ENCODE results near the gene GMPPB.
"Not testable (repeated sequence)": the region's sequence is repeated elsewhere in the genome, so short reads cannot be mapped to it uniquely, and the experiment has no call there.

GMPPB gene

GRCh38 chr3:49761661-49762060 lies 37.9 kb upstream of the GMPPB start:
- no peak for DNase-seq (ENCODE audit: low spot score)
- in situ Hi-C loops (cut with MboI; ENCODE audit: low pct_unique_long_range_greater_than_20kb, low sequenced_read_pairs, unreplicated experiment): no loop called here

GRCh38 chr3:49759226-49759625 lies 35.5 kb upstream of the GMPPB start:
- in situ Hi-C loops (cut with MboI; ENCODE audit: low pct_unique_long_range_greater_than_20kb, low sequenced_read_pairs, unreplicated experiment): no loop called here
- no peak for DNase-seq (ENCODE audit: low spot score)
- TF ChIP-seq CTCF (IDR thresholded peaks at IDR 0.05; ENCODE audit: extremely low read depth, insufficient read depth, missing control alignments): no peak

More at GRCh38 chr3:49761661-49762060, 37.9 kb upstream of the GMPPB start:
- no peak for TF ChIP-seq CTCF (IDR thresholded peaks at IDR 0.05; ENCODE audit: extremely low read depth, insufficient read depth, missing control alignments)

- in situ Hi-C loops (cut with MboI; ENCODE audit: low pct_unique_long_range_greater_than_20kb, low sequenced_read_pairs, unreplicated experiment): no loop called here
- no peak for TF ChIP-seq CTCF (IDR thresholded peaks at IDR 0.05; ENCODE audit: extremely low read depth, insufficient read depth, missing control alignments)
- no peak for DNase-seq (ENCODE audit: low spot score)
These were observed 33.4 kb upstream of the GMPPB start for GRCh38 chr3:49757197-49757596.

GRCh38 chr3:49756036-49756435 lies 32.3 kb upstream of the GMPPB start:
- no peak for DNase-seq (ENCODE audit: low spot score)
- in situ Hi-C loops (cut with MboI; ENCODE audit: low pct_unique_long_range_greater_than_20kb, low sequenced_read_pairs, unreplicated experiment): no loop called here
- TF ChIP-seq CTCF (IDR thresholded peaks at IDR 0.05; ENCODE audit: extremely low read depth, insufficient read depth, missing control alignments): no peak

GRCh38 chr3:49754536-49754935 lies 30.8 kb upstream of the GMPPB start:
- DNase-seq (ENCODE audit: low spot score): no peak
- in situ Hi-C loops (cut with MboI; ENCODE audit: low pct_unique_long_range_greater_than_20kb, low sequenced_read_pairs, unreplicated experiment): no loop called here
- TF ChIP-seq CTCF (IDR thresholded peaks at IDR 0.05; ENCODE audit: extremely low read depth, insufficient read depth, missing control alignments): no peak

GRCh38 chr3:49751501-49751900 lies 27.8 kb upstream of the GMPPB start:
- in situ Hi-C loops (cut with MboI; ENCODE audit: low pct_unique_long_range_greater_than_20kb, low sequenced_read_pairs, unreplicated experiment): no loop called here
- TF ChIP-seq CTCF (IDR thresholded peaks at IDR 0.05; ENCODE audit: extremely low read depth, insufficient read depth, missing control alignments): no peak
- no peak for DNase-seq (ENCODE audit: low spot score)

- in situ Hi-C loops (cut with MboI; ENCODE audit: low pct_unique_long_range_greater_than_20kb, low sequenced_read_pairs, unreplicated experiment): no loop called here
- no peak for TF ChIP-seq CTCF (IDR thresholded peaks at IDR 0.05; ENCODE audit: extremely low read depth, insufficient read depth, missing control alignments)
- DNase-seq (ENCODE audit: low spot score): no peak
These were observed 26.3 kb upstream of the GMPPB start for GRCh38 chr3:49750056-49750455.

GRCh38 chr3:49748874-49749273 lies 25.1 kb upstream of the GMPPB start:
- DNase-seq (ENCODE audit: low spot score); in situ Hi-C loops (cut with MboI; ENCODE audit: low pct_unique_long_range_greater_than_20kb, low sequenced_read_pairs, unreplicated experiment): not testable (repeated sequence)
